ENCODE data around the gene MYO5C. TPM values are rescaled to one million over a fixed set of nuclear protein-coding genes. Genes with fewer than 3 reads are reported as not detected.
"Not testable (repeated sequence)": the region's sequence is repeated elsewhere in the genome, so short reads cannot be mapped to it uniquely, and the experiment has no call there.

Gene MYO5C
- total and polyA plus RNA-seq, 2 donors: 4.0 to 11.6 TPM

GRCh38 chr15:52165494-52166131, 130.0 kb downstream of the MYO5C start:
- DNase-seq (ENCODE audit: extremely low spot score); H3K36me3 ChIP-seq (ENCODE audit: insufficient read depth); H3K4me3 ChIP-seq (ENCODE audit: low read depth, low read length); H3K4me1 ChIP-seq (ENCODE audit: insufficient read depth); H3K27ac ChIP-seq (ENCODE audit: low read depth): not testable (repeated sequence)
- 85% methylated on average over 5 of the region's 5 CpGs for WGBS

- Histone ChIP-seq H3K4me3 (ENCODE audit: low read depth, low read length) (no peak overlapping the region), H3K36me3 (ENCODE audit: insufficient read depth) (no peaks in the 10 kb centered on the region), H3K27ac (ENCODE audit: low read depth) (no peak overlapping the region), H3K4me1 (ENCODE audit: insufficient read depth) (no peaks in the 10 kb centered on the region)
- WGBS: 89% methylated on average over 2 of the region's 2 CpGs
- DNase-seq (ENCODE audit: extremely low spot score): no peak
Observed at GRCh38 chr15:52164631-52165265, 130.9 kb downstream of the MYO5C start.

GRCh38 chr15:52163321-52164190, 132.0 kb downstream of the MYO5C start:
- H3K27ac ChIP-seq (ENCODE audit: low read depth): no peak overlapping the region
- H3K36me3 ChIP-seq (ENCODE audit: insufficient read depth): no peaks in the 10 kb centered on the region
- no peak for DNase-seq (ENCODE audit: extremely low spot score)
- no peaks in the 10 kb centered on the region for H3K4me1 ChIP-seq (ENCODE audit: insufficient read depth)
- no peak overlapping the region for H3K4me3 ChIP-seq (ENCODE audit: low read depth, low read length)
- whole genome bisulfite sequencing: 86% methylated on average over 19 of the region's 19 CpGs

GRCh38 chr15:52162876-52163275, 132.7 kb downstream of the MYO5C start:
- no peaks in the 10 kb centered on the region for H3K4me1 ChIP-seq (ENCODE audit: insufficient read depth)
- DNase-seq (ENCODE audit: extremely low spot score): no peak
- no peak overlapping the region for H3K27ac ChIP-seq (ENCODE audit: low read depth)
- 92% methylated on average over 22 of the region's 22 CpGs for WGBS
- no peaks in the 10 kb centered on the region for H3K36me3 ChIP-seq (ENCODE audit: insufficient read depth)
- no peak overlapping the region for H3K4me3 ChIP-seq (ENCODE audit: low read depth, low read length)

- Histone ChIP-seq H3K36me3 (ENCODE audit: insufficient read depth) (no peaks in the 10 kb centered on the region), H3K27ac (ENCODE audit: low read depth) (no peak overlapping the region), H3K4me1 (ENCODE audit: insufficient read depth) (no peaks in the 10 kb centered on the region), H3K4me3 (ENCODE audit: low read depth, low read length) (no peak overlapping the region)
- 63% methylated on average over 4 of the region's 4 CpGs for WGBS
- no peak for DNase-seq (ENCODE audit: extremely low spot score)
Observed at GRCh38 chr15:52162260-52162659, 133.3 kb downstream of the MYO5C start.

- H3K27ac ChIP-seq (ENCODE audit: low read depth): no peak overlapping the region
- no peaks in the 10 kb centered on the region for H3K36me3 ChIP-seq (ENCODE audit: insufficient read depth)
- H3K4me3 ChIP-seq (ENCODE audit: low read depth, low read length): no peak overlapping the region
- no peaks in the 10 kb centered on the region for H3K4me1 ChIP-seq (ENCODE audit: insufficient read depth)
- no peak for DNase-seq (ENCODE audit: extremely low spot score)
- 97% methylated on average over 13 of the region's 13 CpGs for WGBS
Observed at GRCh38 chr15:52161406-52161966, 134.1 kb downstream of the MYO5C start.

- H3K4me3 ChIP-seq (ENCODE audit: low read depth, low read length): no peak overlapping the region
- 99% methylated on average over 3 of the region's 3 CpGs for WGBS
- no peak overlapping the region for H3K27ac ChIP-seq (ENCODE audit: low read depth)
- DNase-seq (ENCODE audit: extremely low spot score): no peak
- no peaks in the 10 kb centered on the region for H3K4me1 ChIP-seq (ENCODE audit: insufficient read depth)
- H3K36me3 ChIP-seq (ENCODE audit: insufficient read depth): no peaks in the 10 kb centered on the region
Observed at GRCh38 chr15:52159645-52160044, 136.0 kb downstream of the MYO5C start.

- Histone ChIP-seq H3K4me3 (ENCODE audit: low read depth, low read length) (no peak overlapping the region), H3K4me1 (ENCODE audit: insufficient read depth) (no peaks in the 10 kb centered on the region), H3K36me3 (ENCODE audit: insufficient read depth) (no peaks in the 10 kb centered on the region), H3K27ac (ENCODE audit: low read depth) (no peak overlapping the region)
- WGBS: 88% methylated on average over 10 of the region's 10 CpGs
- no peak for DNase-seq (ENCODE audit: extremely low spot score)
Observed at GRCh38 chr15:52158084-52158765, 137.4 kb downstream of the MYO5C start.

GRCh38 chr15:52155878-52156277, 139.7 kb downstream of the MYO5C start:
- WGBS: 76% methylated on average over 2 of the region's 2 CpGs
- H3K4me1 ChIP-seq (ENCODE audit: insufficient read depth): no peaks in the 10 kb centered on the region
- no peak for DNase-seq (ENCODE audit: extremely low spot score)

GRCh38 chr15:52154896-52155865, 140.4 kb downstream of the MYO5C start:
- no peak overlapping the region for H3K4me3 ChIP-seq (ENCODE audit: low read depth, low read length)
- 91% methylated on average over 8 of the region's 8 CpGs for WGBS

More at GRCh38 chr15:52155878-52156277, 139.7 kb downstream of the MYO5C start:
- no peak overlapping the region for H3K27ac ChIP-seq (ENCODE audit: low read depth)
- no peaks in the 10 kb centered on the region for H3K36me3 ChIP-seq (ENCODE audit: insufficient read depth)
- no peak overlapping the region for H3K4me3 ChIP-seq (ENCODE audit: low read depth, low read length)

GRCh38 chr15:52153900-52154895, 141.4 kb downstream of the MYO5C start:
- Histone ChIP-seq H3K27ac (ENCODE audit: low read depth) (no peak overlapping the region), H3K4me3 (ENCODE audit: low read depth, low read length) (no peak overlapping the region), H3K4me1 (ENCODE audit: insufficient read depth) (no peaks in the 10 kb centered on the region), H3K36me3 (ENCODE audit: insufficient read depth) (no peaks in the 10 kb centered on the region)
- WGBS: 97% methylated on average over 12 of the region's 12 CpGs
- no peak for DNase-seq (ENCODE audit: extremely low spot score)

More at GRCh38 chr15:52154896-52155865, 140.4 kb downstream of the MYO5C start:
- Histone ChIP-seq H3K4me1 (ENCODE audit: insufficient read depth) (no peaks in the 10 kb centered on the region), H3K27ac (ENCODE audit: low read depth) (no peak overlapping the region), H3K36me3 (ENCODE audit: insufficient read depth) (no peaks in the 10 kb centered on the region)
- DNase-seq (ENCODE audit: extremely low spot score): no peak
